IMR-90 (cell line): ENCODE results near the gene TAAR9. TPM values are rescaled to one million over a fixed set of nuclear protein-coding genes. Genes with fewer than 3 reads are reported as not detected.

ENCODE experiments used
- ATAC-seq: fragments of 200-7000 bp; cut with Tn5 transposase; 2 replicates; pipeline ENCODE4 v1.9.1; 2020; ENCODE audit warnings: low read depth, mild to moderate bottlenecking, moderate library complexity
- BruUV-seq: library from RNA; stranded (reverse); fragments of 400-500 nt; replicated peaks from 2 replicates; lab custom pipeline; 2021; lab: Mats Ljungman, UMichigan
- CTCF ChIA-PET: fragments of 300-600 bp; formaldehyde crosslinking; extraction: SDS; loops from one replicate; lab custom pipeline; 2021; ENCODE audit warnings: antibody characterized with exemption; lab: Yijun Ruan, JAX
- POLR2A ChIA-PET: fragments of 300-600 bp; sonication (Branson Sonifier 250); formaldehyde crosslinking; loops from one replicate; lab custom pipeline; 2022; ENCODE audit warnings: antibody characterized with exemption; ENCODE audit not compliant: unreplicated experiment; lab: Charles Lee
- DNase-seq: peaks from one replicate; pipeline ENCODE4 v3.0.0; 2013
- H2AFZ ChIP-seq: replicated peaks from 2 replicates; pipeline ENCODE3; 2013; ENCODE audit warnings: low read length, mild to moderate bottlenecking; ENCODE audit not compliant: poor library complexity
- H2AK5ac ChIP-seq: 2 replicates; pipeline ENCODE4 v1.6.1; 2013; ENCODE audit warnings: low read depth, low read length, inconsistent platforms
- H2AK9ac ChIP-seq: replicated peaks from 2 replicates; pipeline ENCODE3; 2013; ENCODE audit warnings: mild to moderate bottlenecking, low read depth, low read length, moderate library complexity; ENCODE audit not compliant: poor library complexity
- H2BK120ac ChIP-seq: 2 replicates; pipeline ENCODE4 v1.6.1; 2013; ENCODE audit warnings: low read depth, low read length, inconsistent platforms
- H2BK15ac ChIP-seq: 3 replicates; pipeline ENCODE4 v1.6.1; 2013; ENCODE audit warnings: low read depth, low read length, inconsistent platforms
- H2BK20ac ChIP-seq: 2 replicates; pipeline ENCODE4 v1.6.1; 2013; ENCODE audit warnings: low read depth, mild to moderate bottlenecking, inconsistent platforms, low read length, moderate library complexity
- H2BK5ac ChIP-seq: 2 replicates; pipeline ENCODE4 v1.6.1; 2013; ENCODE audit warnings: mild to moderate bottlenecking, low read depth, low read length, inconsistent platforms; ENCODE audit not compliant: poor library complexity, severe bottlenecking
- H3K14ac ChIP-seq: replicated peaks from 2 replicates; pipeline ENCODE4 v1.6.1; 2013; ENCODE audit warnings: low read depth, low read length, inconsistent platforms
- H3K18ac ChIP-seq: 2 replicates; pipeline ENCODE4 v1.6.1; 2013; ENCODE audit warnings: low read depth, low read length, control low read depth
- H3K23ac ChIP-seq: 2 replicates; pipeline ENCODE4 v1.6.1; 2013; ENCODE audit warnings: low read depth, low read length, inconsistent platforms
- H3K27ac ChIP-seq: 2 replicates; pipeline ENCODE4 v1.5.1; 2013; ENCODE audit warnings: mild to moderate bottlenecking, control low read depth, low read length; ENCODE audit not compliant: insufficient read depth
- H3K27me3 ChIP-seq: 2 replicates; pipeline ENCODE4 v1.6.1; 2013; ENCODE audit warnings: low read length; ENCODE audit not compliant: control insufficient read depth, insufficient read depth
- H3K36me3 ChIP-seq: 2 replicates; pipeline ENCODE4 v1.6.1; 2013; ENCODE audit warnings: low read length, mixed read lengths; ENCODE audit not compliant: control insufficient read depth, insufficient read depth
- H3K4ac ChIP-seq: 2 replicates; pipeline ENCODE4 v1.6.1; 2013; ENCODE audit warnings: low read depth, low read length, inconsistent platforms
- H3K4me1 ChIP-seq: 2 replicates; pipeline ENCODE4 v1.6.1; 2013; ENCODE audit warnings: low read length, mixed read lengths; ENCODE audit not compliant: control insufficient read depth, insufficient read depth
- H3K4me2 ChIP-seq: 2 replicates; pipeline ENCODE4 v1.6.1; 2013; ENCODE audit warnings: low read depth, mild to moderate bottlenecking, control low read depth, low read length, moderate library complexity
- H3K4me3 ChIP-seq: 2 replicates; pipeline ENCODE4 v1.5.1; 2013; ENCODE audit warnings: low read depth, mild to moderate bottlenecking, control low read depth, low read length, moderate library complexity; ENCODE audit not compliant: insufficient read depth
- H3K56ac ChIP-seq: 2 replicates; pipeline ENCODE4 v1.6.1; 2013; ENCODE audit warnings: low read length, inconsistent platforms; ENCODE audit not compliant: insufficient read depth; ENCODE audit errors: extremely low read depth
- H3K79me1 ChIP-seq, 2 experiments: 2 replicates each; pipeline ENCODE4 v1.6.1; 2013; ENCODE audit warnings: low read length in 2 of 2, inconsistent platforms in 1 of 2, low read depth in 1 of 2
- H3K9ac ChIP-seq: 2 replicates; pipeline ENCODE4 v1.6.1; 2013; ENCODE audit warnings: low read depth, low read length, control low read depth
- H3K9me1 ChIP-seq: 2 replicates; pipeline ENCODE4 v1.6.1; 2013; ENCODE audit warnings: low read length, inconsistent platforms; ENCODE audit not compliant: insufficient read depth
- H3K9me3 ChIP-seq: 2 replicates; pipeline ENCODE4 v1.6.1; 2013; ENCODE audit warnings: low read length; ENCODE audit not compliant: control insufficient read depth, insufficient read depth
- H4K20me1 ChIP-seq: 2 replicates; pipeline ENCODE4 v1.6.1; 2013; ENCODE audit warnings: low read length, inconsistent platforms; ENCODE audit not compliant: insufficient read depth
- H4K5ac ChIP-seq: 2 replicates; pipeline ENCODE4 v1.6.1; 2013; ENCODE audit warnings: mild to moderate bottlenecking, low read depth, low read length, control low read depth
- H4K8ac ChIP-seq, 2 experiments: 2 replicates each; pipeline ENCODE4 v1.6.1; 2013; ENCODE audit warnings: low read depth in 2 of 2, low read length in 2 of 2, control low read depth in 1 of 2, inconsistent platforms in 1 of 2
- H4K91ac ChIP-seq: 2 replicates; pipeline ENCODE4 v1.6.1; 2013; ENCODE audit warnings: low read depth, low read length, inconsistent platforms; ENCODE audit not compliant: insufficient read depth
- BHLHE40 ChIP-seq: fragments of 150-350 bp; IDR thresholded peaks from 2 replicates; pipeline ENCODE4 v1.6.1; 2016; ENCODE audit warnings: mild to moderate bottlenecking, low read depth, low read length
- CEBPB ChIP-seq: IDR thresholded peaks from 2 replicates; pipeline ENCODE4 v1.6.1; 2012; ENCODE audit warnings: low read depth, low read length, improper control_type of control experiment
- CHD1 ChIP-seq: IDR thresholded peaks from 2 replicates; pipeline ENCODE4 v1.6.1; 2012; ENCODE audit warnings: low read depth, low read length, improper control_type of control experiment
- ELK1 ChIP-seq: fragments of 150-350 bp; IDR thresholded peaks from 2 replicates; pipeline ENCODE4 v1.6.1; 2016; ENCODE audit warnings: low read depth, mild to moderate bottlenecking, low read length, moderate library complexity, borderline replicate concordance
- MAFK ChIP-seq: IDR thresholded peaks from 2 replicates; pipeline ENCODE4 v1.6.1; 2012; ENCODE audit warnings: low read depth, low read length, improper control_type of control experiment
- MAZ ChIP-seq: IDR thresholded peaks from 2 replicates; pipeline ENCODE4 v1.6.1; 2012; ENCODE audit warnings: low read depth, mild to moderate bottlenecking, low read length, improper control_type of control experiment, moderate library complexity, borderline replicate concordance
- POLR2A ChIP-seq: IDR thresholded peaks from 2 replicates; pipeline ENCODE4 v1.6.1; 2012; ENCODE audit warnings: mild to moderate bottlenecking, low read depth, low read length
- RCOR1 ChIP-seq: IDR thresholded peaks from 2 replicates; pipeline ENCODE4 v1.6.1; 2012; ENCODE audit warnings: mild to moderate bottlenecking, low read length, improper control_type of control experiment; ENCODE audit not compliant: insufficient replicate concordance
- RFX5 ChIP-seq: IDR thresholded peaks from 2 replicates; pipeline ENCODE4 v1.8.0; 2012; ENCODE audit warnings: low read depth, mild to moderate bottlenecking, low read length, moderate library complexity
- USF2 ChIP-seq: fragments of 150-350 bp; IDR thresholded peaks from 2 replicates; pipeline ENCODE4 v1.6.1; 2017; ENCODE audit warnings: mild to moderate bottlenecking, antibody characterized with exemption, low read length, low read depth
- WGBS, 2 experiments: methylation state at CpG; one replicate each; pipeline versions ENCODE4 v1.1.5 to v1.1.7; 2013; ENCODE audit warnings: missing lambda C conversion rate in 2 of 2; ENCODE audit not compliant: insufficient read length in 1 of 2; ENCODE audit errors: extremely low coverage in 2 of 2; 5-methylcytosine and 5-hydroxymethylcytosine counted together
- dilution Hi-C: fragments of 300-500 bp; cut with HindIII; formaldehyde crosslinking; loops from one replicate; pipeline ENCODE4 v1.14.3; 2018; ENCODE audit warnings: low sequenced_read_pairs; ENCODE audit not compliant: unreplicated experiment
- in situ Hi-C: fragments of 300-500 bp; cut with MboI; formaldehyde crosslinking; loops from 3 replicates; pipeline ENCODE4 v1.14.3; 2019; ENCODE audit warnings: low sequenced_read_pairs, inconsistent platforms, mixed read lengths
- intact Hi-C: fragments of 100-400 bp; cut with micrococcal nuclease; formaldehyde crosslinking; loops from 2 replicates; pipeline ENCODE4 v1.10.0; 2022
- polyA plus RNA-seq, 3 experiments: library from polyadenylated mRNA; depleted of rRNA; stranded (reverse); fragments of >200 nt; gene quantifications; 2 replicates each; pipeline ENCODE4 v1.2.3, GENCODE V29; 2012; ENCODE audit warnings: low replicate concordance in 1 of 3
- total RNA-seq: library from RNA; depleted of rRNA; stranded (reverse); fragments of >200 nt; gene quantifications from 2 replicates; pipeline ENCODE4 v1.2.3, GENCODE V29; 2012

The TAAR9 gene
- total and polyA plus RNA-seq, 2 of the 4 experiments (the other 2 are of a cell fraction): not detected

GRCh38 chr6:132566404-132566803 is 28.3 kb downstream of the TAAR9 start:
- no TSS peak for BruUV-seq
- Histone ChIP-seq H3K4me2 (no peak overlapping the region), H3K4ac (no peak overlapping the region), H2AFZ (no peak overlapping the region), H4K20me1 (no peaks in the 10 kb centered on the region), H4K5ac (no peak overlapping the region), H3K27me3 (peaks cover 39% of the 10 kb centered on the region), H3K4me1 (no peaks in the 10 kb centered on the region), H3K14ac (no peak overlapping the region), H2AK9ac (no peak overlapping the region), H3K9me1 (no peaks in the 10 kb centered on the region), H3K18ac (no peak overlapping the region), H2BK15ac (no peak overlapping the region), H3K9ac (no peak overlapping the region), H3K36me3 (no peaks in the 10 kb centered on the region), H3K23ac (no peak overlapping the region), H2BK20ac (no peak overlapping the region), H3K56ac (no peak overlapping the region), H3K27ac (no peak overlapping the region), H3K4me3 (no peak overlapping the region), H4K8ac (no peak overlapping the region), H2BK120ac (no peak overlapping the region), H2BK5ac (no peak overlapping the region), H4K91ac (no peak overlapping the region), H2AK5ac (no peak overlapping the region), H3K9me3 (no peaks in the 10 kb centered on the region), H3K79me1 (no peaks in the 10 kb centered on the region)
- intact Hi-C loops: no loop called here
- no CpG with 5 or more reads among the region's 6 CpGs for WGBS, 2 experiments
- TF ChIP-seq CHD1 (no peak), RFX5 (no peak), RCOR1 (no peak), POLR2A (no peak), ELK1 (no peak), MAFK (no peak), BHLHE40 (no peak), USF2 (no peak), CEBPB (no peak), MAZ (no peak)
- in situ Hi-C loops: no loop called here
- POLR2A ChIA-PET: no interaction called here
- CTCF ChIA-PET: no interaction called here
- ATAC-seq (no peak), DNase-seq (no peak)
- dilution Hi-C loops: no loop called here
